HepG2 (cell line): ENCODE measurements around the gene TRPV4. TPM values are rescaled to one million over a fixed set of nuclear protein-coding genes. Genes with fewer than 3 reads are reported as not detected.

Experiments used
- ARID3A ChIP-seq: IDR thresholded peaks from 2 replicates; pipeline ENCODE4 v1.6.1; 2012; ENCODE audit warnings: low read depth, low read length, improper control_type of control experiment
- ARID5B ChIP-seq: IDR thresholded peaks from 2 replicates; pipeline ENCODE4 v1.4.0; 2020; ENCODE audit warnings: mild to moderate bottlenecking, missing genetic modification reagents
- HDAC1 ChIP-seq: sonication (generic); formaldehyde crosslinking; IDR thresholded peaks from 2 replicates; pipeline ENCODE4 v1.5.1; 2020; ENCODE audit warnings: mild to moderate bottlenecking, missing genetic modification reagents
- HNF1A ChIP-seq, 2 experiments: sonication (generic) in 1 of 2; formaldehyde crosslinking in 1 of 2; IDR thresholded peaks; 2 replicates each; pipeline versions ENCODE4 v1.4.0 to v1.6.1; 2016 to 2020; ENCODE audit warnings: borderline replicate concordance in 1 of 2, low read depth in 1 of 2, mild to moderate bottlenecking in 1 of 2, missing genetic modification reagents in 1 of 2
- HOXA3 ChIP-seq: sonication (generic); formaldehyde crosslinking; IDR thresholded peaks from 2 replicates; pipeline ENCODE4 v1.5.0; 2020; ENCODE audit warnings: missing genetic modification reagents
- IKZF1 ChIP-seq: fragments of 450-650 bp; IDR thresholded peaks from 2 replicates; pipeline ENCODE4 v1.7.1; 2016
- MIXL1 ChIP-seq: IDR thresholded peaks from 2 replicates; pipeline ENCODE4 v1.6.1; 2016
- PITX1 ChIP-seq: sonication (generic); formaldehyde crosslinking; IDR thresholded peaks from 2 replicates; pipeline ENCODE4 v1.5.1; 2020; ENCODE audit warnings: mild to moderate bottlenecking, missing genetic modification reagents
- POLR2A ChIP-seq, 2 experiments: IDR thresholded peaks; 2 replicates each; pipeline ENCODE4 v1.6.1; 2011; ENCODE audit warnings: low read depth in 2 of 2, low read length in 2 of 2, mild to moderate bottlenecking in 1 of 2, moderate library complexity in 1 of 2; ENCODE audit not compliant: insufficient read depth in 1 of 2
- POLR2G ChIP-seq: fragments of 200-400 bp; formaldehyde crosslinking; IDR thresholded peaks from 2 replicates; pipeline ENCODE4 v1.6.1; 2018; ENCODE audit warnings: mild to moderate bottlenecking, low read depth, low read length, moderate library complexity
- RBAK ChIP-seq: sonication (generic); formaldehyde crosslinking; IDR thresholded peaks from 2 replicates; pipeline ENCODE4 v1.5.1; 2020; ENCODE audit warnings: mild to moderate bottlenecking, missing genetic modification reagents
- SIX1 ChIP-seq: sonication (generic); formaldehyde crosslinking; IDR thresholded peaks from 2 replicates; pipeline ENCODE4 v1.4.0; 2020; ENCODE audit warnings: missing genetic modification reagents, borderline replicate concordance
- ZNF331 ChIP-seq: sonication (generic); formaldehyde crosslinking; IDR thresholded peaks from 2 replicates; pipeline ENCODE4 v1.4.0; 2020; ENCODE audit warnings: missing genetic modification reagents
- polyA plus RNA-seq, 8 experiments: library from polyadenylated mRNA; depleted of rRNA in 3 of 8; stranded (reverse) in 7 of 8; unstranded in 1 of 8; fragments of >200 nt; fragmentation: Illumina TruSeq in 4 of 8; extraction: Trizol in 4 of 8; gene quantifications; 2 replicates each; pipeline versions ENCODE4 v1.2.1 to v1.2.3, GENCODE V29; 2011 to 2016; ENCODE audit warnings: low read depth in 4 of 8, missing spikeins in 1 of 8, mixed read lengths in 1 of 8; ENCODE audit not compliant: insufficient read depth in 1 of 8
- total RNA-seq, 5 experiments: library from RNA; depleted of rRNA; stranded (reverse); fragments of >200 nt; fragmentation: Illumina TruSeq; extraction: Trizol; gene quantifications; 2 replicates each; pipeline ENCODE4 v1.2.3, GENCODE V29; 2016; ENCODE audit warnings: low read depth in 1 of 5

The TRPV4 gene
- total and polyA plus RNA-seq, 2 of the 13 experiments (the other 11 are each of a cell fraction or from before 2014, with no cell fraction given) = 0.66 to 4.7 TPM

GRCh38 chr12:109737631-109738030, 95.6 kb downstream of the TRPV4 start (continued):
- TF ChIP-seq HNF1A (IDR thresholded peaks at IDR 0.05; ENCODE audit: low read depth) (peak; percentile 87), HNF1A (CRISPR knock-in tag; IDR thresholded peaks at IDR 0.05; ENCODE audit: borderline replicate concordance) (peak; percentile 94), POLR2A (IDR thresholded peaks at IDR 0.05; ENCODE audit: insufficient read depth in 1 of 2, low read depth in 2 of 2, low read length in 2 of 2) (0 out of 4 replicates have a peak, but pooled peaks of 1 of the 2 experiments have one; percentile 10), MIXL1 (CRISPR knock-in tag) (peak; percentile 75; the same call in 1 of the 2 replicates), SIX1 (CRISPR knock-in tag) (peak; percentile 46; the same call in 1 of the 2 replicates), POLR2G (peak; percentile 29; the same call in 1 of the 2 replicates), ARID5B (CRISPR knock-in tag) (0 out of 2 replicates have a peak, but pooled peaks have one; percentile 31), HDAC1 (CRISPR knock-in tag) (0 out of 2 replicates have a peak, but pooled peaks have one; percentile 13), IKZF1 (no peak), RBAK (CRISPR knock-in tag) (peak; percentile 86), ZNF331 (peak; percentile 39; the same call in 1 of the 2 replicates), HOXA3 (CRISPR knock-in tag) (peak; percentile 14; the same call in 1 of the 2 replicates), PITX1 (CRISPR knock-in tag) (0 out of 2 replicates have a peak, but pooled peaks have one; percentile 20), ARID3A (peak; percentile 76)
